ENCODE results near the gene ADAMTS16. TPM values are rescaled to one million over a fixed set of nuclear protein-coding genes. Genes with fewer than 3 reads are reported as not detected.

Gene ADAMTS16
- total RNA-seq, 4 donors from 2014 or later = not detected

DNA sequence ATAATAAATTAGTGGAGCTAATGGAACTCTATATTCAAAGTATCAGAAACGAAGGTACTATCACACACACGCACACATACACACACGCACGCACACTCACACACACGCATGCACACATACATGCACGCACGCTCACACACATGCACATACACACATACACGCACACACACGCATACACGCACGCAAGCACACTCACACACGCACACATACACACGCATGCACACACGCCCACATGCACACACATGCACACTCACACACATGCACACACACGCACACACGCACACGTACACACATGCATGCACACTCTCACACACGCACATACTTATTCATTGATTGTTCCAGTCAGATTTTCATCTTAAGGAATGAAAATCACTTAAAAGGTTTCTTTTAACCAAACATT, 212.5 kb downstream of the ADAMTS16 start:
- no peaks in the 10 kb centered on the region for H3K9me3 ChIP-seq
- H3K27ac ChIP-seq = no peak overlapping the region
- TF ChIP-seq, protein P1, sequence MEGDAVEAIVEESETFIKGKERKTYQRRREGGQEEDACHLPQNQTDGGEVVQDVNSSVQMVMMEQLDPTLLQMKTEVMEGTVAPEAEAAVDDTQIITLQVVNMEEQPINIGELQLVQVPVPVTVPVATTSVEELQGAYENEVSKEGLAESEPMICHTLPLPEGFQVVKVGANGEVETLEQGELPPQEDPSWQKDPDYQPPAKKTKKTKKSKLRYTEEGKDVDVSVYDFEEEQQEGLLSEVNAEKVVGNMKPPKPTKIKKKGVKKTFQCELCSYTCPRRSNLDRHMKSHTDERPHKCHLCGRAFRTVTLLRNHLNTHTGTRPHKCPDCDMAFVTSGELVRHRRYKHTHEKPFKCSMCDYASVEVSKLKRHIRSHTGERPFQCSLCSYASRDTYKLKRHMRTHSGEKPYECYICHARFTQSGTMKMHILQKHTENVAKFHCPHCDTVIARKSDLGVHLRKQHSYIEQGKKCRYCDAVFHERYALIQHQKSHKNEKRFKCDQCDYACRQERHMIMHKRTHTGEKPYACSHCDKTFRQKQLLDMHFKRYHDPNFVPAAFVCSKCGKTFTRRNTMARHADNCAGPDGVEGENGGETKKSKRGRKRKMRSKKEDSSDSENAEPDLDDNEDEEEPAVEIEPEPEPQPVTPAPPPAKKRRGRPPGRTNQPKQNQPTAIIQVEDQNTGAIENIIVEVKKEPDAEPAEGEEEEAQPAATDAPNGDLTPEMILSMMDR (IDR thresholded peaks at IDR 0.05 in 4 of 5, conservative IDR thresholded peaks at IDR 0.05 in 1 of 5) = no peak
- TF ChIP-seq POLR2A (IDR thresholded peaks at IDR 0.05) = no peak
- no peak for ATAC-seq
- H3K4me1 ChIP-seq = no peaks in the 10 kb centered on the region
- in situ Hi-C loops (cut with MboI; ENCODE audit: low sequenced_read_pairs in 4 of 4) (no loop called here), intact Hi-C loops (cut with DNase I; ENCODE audit: low total_unique reads) (no loop called here)
- no peaks in the 10 kb centered on the region for H3K27me3 ChIP-seq
- H3K36me3 ChIP-seq = no peaks in the 10 kb centered on the region
- no peak overlapping the region for H3K4me3 ChIP-seq
- DNase-seq = no peak

DNA sequence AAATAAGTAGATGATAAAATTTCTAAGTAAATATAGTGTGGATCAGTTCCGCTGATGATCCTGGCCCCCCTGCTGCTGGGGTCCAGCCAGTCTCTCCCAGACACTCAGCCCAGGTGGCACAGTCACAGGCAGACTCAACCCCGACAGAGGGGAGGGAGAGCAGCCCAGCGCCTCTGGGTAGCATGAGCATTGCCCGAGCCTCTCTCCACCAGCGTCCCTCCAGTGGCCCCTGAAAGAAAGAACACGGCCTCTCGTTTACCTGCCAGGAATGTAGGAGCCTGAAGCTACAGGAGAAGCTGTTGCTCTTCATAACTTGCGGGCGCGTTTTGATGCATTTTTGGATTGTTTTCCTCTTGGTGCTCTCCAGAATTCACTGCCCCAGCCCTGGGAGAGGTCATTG, 213.6 kb downstream of the ADAMTS16 start:
- H3K27me3 ChIP-seq = no peaks in the 10 kb centered on the region
- ATAC-seq = no peak
- H3K9me3 ChIP-seq = no peaks in the 10 kb centered on the region
- no peak overlapping the region for H3K4me3 ChIP-seq
- TF ChIP-seq, protein P1 (IDR thresholded peaks at IDR 0.05 in 4 of 5, conservative IDR thresholded peaks at IDR 0.05 in 1 of 5) = no peak
- TF ChIP-seq POLR2A (IDR thresholded peaks at IDR 0.05) = no peak
- intact Hi-C loops (cut with DNase I; ENCODE audit: low total_unique reads) (no loop called here), in situ Hi-C loops (cut with MboI; ENCODE audit: low sequenced_read_pairs in 4 of 4) (no loop called here)
- no peaks in the 10 kb centered on the region for H3K36me3 ChIP-seq
- H3K27ac ChIP-seq = no peak overlapping the region
- no peak for DNase-seq
- no peaks in the 10 kb centered on the region for H3K4me1 ChIP-seq

DNA sequence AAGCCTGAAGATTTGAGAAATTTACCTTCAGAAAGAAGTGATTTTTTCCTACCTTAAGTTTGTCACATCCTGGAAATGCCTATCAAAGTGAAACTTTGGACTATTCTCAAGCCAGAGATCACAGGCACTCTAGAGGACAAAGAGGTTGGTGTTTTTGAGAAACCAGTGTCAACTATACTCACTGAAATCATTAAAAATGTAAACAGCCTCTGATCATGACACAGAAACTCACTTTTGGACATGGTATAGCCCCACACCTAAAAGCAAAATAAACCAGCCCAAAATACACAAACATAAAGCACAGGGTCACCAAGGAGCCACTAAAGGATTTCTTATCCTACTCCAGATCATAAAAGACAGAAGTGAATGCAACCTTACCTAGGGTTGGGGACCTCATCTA, 216.6 kb downstream of the ADAMTS16 start:
- H3K27me3 ChIP-seq = no peaks in the 10 kb centered on the region
- peak overlapping the region in 2 of 4 donors; percentile 9 to 43 for H3K27ac ChIP-seq
- ATAC-seq (no peak), DNase-seq (no peak)
- H3K4me1 ChIP-seq = no peaks in the 10 kb centered on the region
- no peaks in the 10 kb centered on the region for H3K9me3 ChIP-seq
- TF ChIP-seq, protein P1 (IDR thresholded peaks at IDR 0.05 in 4 of 5, conservative IDR thresholded peaks at IDR 0.05 in 1 of 5) = no peak
- no peak for TF ChIP-seq POLR2A (IDR thresholded peaks at IDR 0.05)
- H3K36me3 ChIP-seq = no peaks in the 10 kb centered on the region
- H3K4me3 ChIP-seq = no peak overlapping the region
- in situ Hi-C loops (cut with MboI; ENCODE audit: low sequenced_read_pairs in 4 of 4) (no loop called here), intact Hi-C loops (cut with DNase I; ENCODE audit: low total_unique reads) (no loop called here)

GRCh38 chr5:5359618-5360017, 219.5 kb downstream of the ADAMTS16 start:
- no peaks in the 10 kb centered on the region for H3K36me3 ChIP-seq
- DNase-seq (no peak), ATAC-seq (no peak)
- TF ChIP-seq, protein P1 (IDR thresholded peaks at IDR 0.05 in 4 of 5, conservative IDR thresholded peaks at IDR 0.05 in 1 of 5) = no peak
- TF ChIP-seq POLR2A (IDR thresholded peaks at IDR 0.05) = no peak
- no peaks in the 10 kb centered on the region for H3K27me3 ChIP-seq
- no peak overlapping the region for H3K27ac ChIP-seq
- H3K4me1 ChIP-seq = no peaks in the 10 kb centered on the region
- in situ Hi-C loops (cut with MboI; ENCODE audit: low sequenced_read_pairs in 4 of 4) = no loop called here
- intact Hi-C loops (cut with DNase I; ENCODE audit: low total_unique reads) = no loop called here
- H3K4me3 ChIP-seq = no peak overlapping the region
- H3K9me3 ChIP-seq = no peaks in the 10 kb centered on the region

GRCh38 chr5:5360363-5360940, 220.3 kb downstream of the ADAMTS16 start:
- in situ Hi-C loops (cut with MboI; ENCODE audit: low sequenced_read_pairs in 4 of 4) = no loop called here

More at GRCh38 chr5:5360363-5360940, 220.3 kb downstream of the ADAMTS16 start:
- no peaks in the 10 kb centered on the region for H3K27me3 ChIP-seq
- no peaks in the 10 kb centered on the region for H3K36me3 ChIP-seq
- DNase-seq = no peak
- H3K4me3 ChIP-seq = no peak overlapping the region
- no peaks in the 10 kb centered on the region for H3K9me3 ChIP-seq
- TF ChIP-seq POLR2A (IDR thresholded peaks at IDR 0.05) = no peak
- TF ChIP-seq, protein P1 (IDR thresholded peaks at IDR 0.05 in 4 of 5, conservative IDR thresholded peaks at IDR 0.05 in 1 of 5) = no peak
- no peak for ATAC-seq
- intact Hi-C loops (cut with DNase I; ENCODE audit: low total_unique reads) = no loop called here
- H3K27ac ChIP-seq = no peak overlapping the region
- no peaks in the 10 kb centered on the region for H3K4me1 ChIP-seq
